ENCODE data around the gene SCNN1A. TPM values are rescaled to one million over a fixed set of nuclear protein-coding genes. Genes with fewer than 3 reads are reported as not detected.

The SCNN1A gene
- total RNA-seq, 1 donor from 2014 or later: 1.2 TPM

- no peaks in the 10 kb centered on the region for H3K9me3 Mint-ChIP-seq
Observed at GRCh38 chr12:6364044-6364374, 11.4 kb downstream of the SCNN1A start.

GRCh38 chr12:6363330-6364043 lies 11.9 kb downstream of the SCNN1A start:
- Mint-ChIP-seq H3K9me3 (no peaks in the 10 kb centered on the region), H3K27me3 (ENCODE audit: insufficient read depth, low read depth) (peaks cover 16% of the 10 kb centered on the region), H3K4me1 (peaks cover 13% of the 10 kb centered on the region), H3K27ac (no peak overlapping the region), H3K36me3 (no peaks in the 10 kb centered on the region), H3K4me3 (no peak overlapping the region)
- Histone ChIP-seq H3K9me3 (ENCODE audit: low read depth) (no peaks in the 10 kb centered on the region), H3K36me3 (no peaks in the 10 kb centered on the region), H3K9ac (no peak overlapping the region), H3K27ac (no peak overlapping the region), H2AFZ (replicated peaks) (peak overlapping the region; percentile 93), H3K27me3 (no peaks in the 10 kb centered on the region), H3K4me3 (peak overlapping the region; percentile 63), H3K4me1 (no peaks in the 10 kb centered on the region), H3K4me2 (peak overlapping the region; percentile 77), H3K79me2 (ENCODE audit: low read depth) (peaks cover 9% of the 10 kb centered on the region), H4K20me1 (ENCODE audit: low read depth) (no peaks in the 10 kb centered on the region), H3F3A (ENCODE audit: low read depth) (peaks cover 10% of the 10 kb centered on the region)
- no peak for TF ChIP-seq EZH2phosphoT487 (IDR thresholded peaks at IDR 0.05)
- no peak for TF ChIP-seq EZH2 (IDR thresholded peaks at IDR 0.05)
- no peak for TF ChIP-seq CTCF (IDR thresholded peaks at IDR 0.05)
- DNase-seq (ENCODE audit: low spot score): peak; percentile 74

More at GRCh38 chr12:6364044-6364374, 11.4 kb downstream of the SCNN1A start:
- DNase-seq (ENCODE audit: low spot score): no peak
- Histone ChIP-seq H3K4me1 (no peaks in the 10 kb centered on the region), H2AFZ (replicated peaks) (no peak overlapping the region), H3K9ac (no peak overlapping the region), H3F3A (ENCODE audit: low read depth) (peaks cover 10% of the 10 kb centered on the region), H3K79me2 (ENCODE audit: low read depth) (peaks cover 9% of the 10 kb centered on the region), H3K27ac (no peak overlapping the region), H3K4me2 (peak overlapping the region; percentile 77), H3K36me3 (no peaks in the 10 kb centered on the region), H3K27me3 (no peaks in the 10 kb centered on the region), H4K20me1 (ENCODE audit: low read depth) (no peaks in the 10 kb centered on the region), H3K4me3 (peak overlapping the region; percentile 63), H3K9me3 (ENCODE audit: low read depth) (no peaks in the 10 kb centered on the region)
- Mint-ChIP-seq H3K4me3 (peak overlapping the region; percentile 18), H3K27ac (no peak overlapping the region), H3K4me1 (peaks cover 13% of the 10 kb centered on the region), H3K36me3 (no peaks in the 10 kb centered on the region), H3K27me3 (ENCODE audit: insufficient read depth, low read depth) (peaks cover 18% of the 10 kb centered on the region)
- no peak for TF ChIP-seq CTCF (IDR thresholded peaks at IDR 0.05)
- no peak for TF ChIP-seq EZH2phosphoT487 (IDR thresholded peaks at IDR 0.05)
- no peak for TF ChIP-seq EZH2 (IDR thresholded peaks at IDR 0.05)

- no peak overlapping the region for H3K9ac ChIP-seq
- H3K27ac ChIP-seq: no peak overlapping the region
- Mint-ChIP-seq H3K9me3 (no peaks in the 10 kb centered on the region), H3K4me1 (peaks cover 13% of the 10 kb centered on the region), H3K36me3 (no peaks in the 10 kb centered on the region), H3K4me3 (no peak overlapping the region), H3K27ac (no peak overlapping the region), H3K27me3 (ENCODE audit: insufficient read depth, low read depth) (peaks cover 16% of the 10 kb centered on the region)
- no peak for DNase-seq (ENCODE audit: low spot score)
- no peaks in the 10 kb centered on the region for H4K20me1 ChIP-seq (ENCODE audit: low read depth)
- H3K9me3 ChIP-seq (ENCODE audit: low read depth): no peaks in the 10 kb centered on the region
- no peaks in the 10 kb centered on the region for H3K4me1 ChIP-seq
- H3K4me3 ChIP-seq: peak overlapping the region; percentile 63
- no peak for TF ChIP-seq CTCF (IDR thresholded peaks at IDR 0.05)
- TF ChIP-seq EZH2 (IDR thresholded peaks at IDR 0.05): no peak
- no peak for TF ChIP-seq EZH2phosphoT487 (IDR thresholded peaks at IDR 0.05)
- H3K79me2 ChIP-seq (ENCODE audit: low read depth): peaks cover 9% of the 10 kb centered on the region
- peaks cover 10% of the 10 kb centered on the region for H3F3A ChIP-seq (ENCODE audit: low read depth)
- H3K4me2 ChIP-seq: peak overlapping the region; percentile 77
- H3K36me3 ChIP-seq: no peaks in the 10 kb centered on the region
- H2AFZ ChIP-seq (replicated peaks): peak overlapping the region; percentile 93
- no peaks in the 10 kb centered on the region for H3K27me3 ChIP-seq
Observed at GRCh38 chr12:6363010-6363329, 12.4 kb downstream of the SCNN1A start.
